Transverse colon (tissue), 4 donors: ENCODE results near the gene MESD.

Experiments
- CTCF ChIP-seq, 5 experiments: fragments of 200-600 bp in 3 of 5; fragments of 450-650 bp in 2 of 5; sonication (generic) in 3 of 5; IDR thresholded peaks; 1 replicate in 2 of 5; 2 replicates in 3 of 5; pipeline ENCODE4 v1.5.1; 2016 to 2017; ENCODE audit warnings: antibody characterized with exemption in 5 of 5, inconsistent platforms in 3 of 5, mild to moderate bottlenecking in 2 of 5, moderate library complexity in 1 of 5
- EP300 ChIP-seq: sonication (generic); formaldehyde crosslinking; IDR thresholded peaks from one replicate; pipeline ENCODE4 v1.6.1; 2017; ENCODE audit warnings: antibody characterized with exemption, low read depth
- POLR2A ChIP-seq: fragments of 450-650 bp; IDR thresholded peaks from one replicate; pipeline ENCODE4 v1.6.1; 2016; ENCODE audit warnings: antibody characterized with exemption, mild to moderate bottlenecking, moderate library complexity
- POLR2AphosphoS5 ChIP-seq, 3 donors: sonication (generic); formaldehyde crosslinking; IDR thresholded peaks; one replicate each; pipeline ENCODE4 v1.6.1; 2016; ENCODE audit warnings: antibody characterized with exemption in 3 of 3

- TF ChIP-seq CTCF (IDR thresholded peaks at IDR 0.05) (no peak), POLR2AphosphoS5 (IDR thresholded peaks at IDR 0.05) (no peak), POLR2A (no peak), EP300 (no peak)
These were observed 48.5 kb upstream of the MESD start for GRCh38 chr15:81037952-81038743.
